Peyer's patch (tissue), 4 donors: Measurements from ENCODE around the gene AFG1L.

ENCODE experiments used
- CTCF ChIP-seq, 6 experiments: fragments of 450-650 bp in 4 of 6; fragments of 200-600 bp in 2 of 6; sonication (generic) in 1 of 6; IDR thresholded peaks; one replicate each; pipeline ENCODE4 v1.5.1; 2017 to 2019; ENCODE audit warnings: antibody characterized with exemption in 6 of 6, mild to moderate bottlenecking in 3 of 6, moderate library complexity in 1 of 6
- POLR2A ChIP-seq, 2 donors: fragments of 450-650 bp; IDR thresholded peaks; one replicate each; pipeline ENCODE4 v1.5.1; 2017; ENCODE audit warnings: antibody characterized with exemption in 2 of 2, mild to moderate bottlenecking in 2 of 2, moderate library complexity in 2 of 2

GRCh38 chr6:108341372-108341771 lies 46.5 kb downstream of the AFG1L start:
- no peak for TF ChIP-seq CTCF (IDR thresholded peaks at IDR 0.05)
- TF ChIP-seq POLR2A (IDR thresholded peaks at IDR 0.05): no peak
